ENCODE results near the gene PHACTR2.

DNA sequence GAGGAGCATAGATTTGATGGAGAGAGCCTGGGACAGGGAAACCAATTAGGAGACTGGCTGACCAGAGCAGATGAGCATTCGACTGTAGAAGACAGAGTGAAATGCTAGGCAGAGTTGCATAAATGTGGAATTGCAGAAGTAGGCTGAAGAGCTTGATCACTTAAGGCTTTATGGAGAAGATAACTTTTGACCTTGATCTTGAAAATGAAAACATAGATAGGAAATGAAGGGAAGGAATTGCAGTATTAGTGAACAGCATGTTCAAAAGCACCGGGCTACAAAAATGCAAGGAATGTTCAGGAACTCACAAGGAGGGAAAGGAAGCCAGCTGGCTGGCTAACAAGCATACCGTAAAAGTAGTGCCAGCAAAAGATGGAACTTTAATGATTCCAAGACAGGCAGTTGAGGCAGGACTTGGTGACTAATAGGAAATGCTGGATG, 144.8 kb downstream of the PHACTR2 start:
- TF ChIP-seq, protein P1, sequence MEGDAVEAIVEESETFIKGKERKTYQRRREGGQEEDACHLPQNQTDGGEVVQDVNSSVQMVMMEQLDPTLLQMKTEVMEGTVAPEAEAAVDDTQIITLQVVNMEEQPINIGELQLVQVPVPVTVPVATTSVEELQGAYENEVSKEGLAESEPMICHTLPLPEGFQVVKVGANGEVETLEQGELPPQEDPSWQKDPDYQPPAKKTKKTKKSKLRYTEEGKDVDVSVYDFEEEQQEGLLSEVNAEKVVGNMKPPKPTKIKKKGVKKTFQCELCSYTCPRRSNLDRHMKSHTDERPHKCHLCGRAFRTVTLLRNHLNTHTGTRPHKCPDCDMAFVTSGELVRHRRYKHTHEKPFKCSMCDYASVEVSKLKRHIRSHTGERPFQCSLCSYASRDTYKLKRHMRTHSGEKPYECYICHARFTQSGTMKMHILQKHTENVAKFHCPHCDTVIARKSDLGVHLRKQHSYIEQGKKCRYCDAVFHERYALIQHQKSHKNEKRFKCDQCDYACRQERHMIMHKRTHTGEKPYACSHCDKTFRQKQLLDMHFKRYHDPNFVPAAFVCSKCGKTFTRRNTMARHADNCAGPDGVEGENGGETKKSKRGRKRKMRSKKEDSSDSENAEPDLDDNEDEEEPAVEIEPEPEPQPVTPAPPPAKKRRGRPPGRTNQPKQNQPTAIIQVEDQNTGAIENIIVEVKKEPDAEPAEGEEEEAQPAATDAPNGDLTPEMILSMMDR (IDR thresholded peaks at IDR 0.05) = no peak
- TF ChIP-seq POLR2AphosphoS5 (IDR thresholded peaks at IDR 0.05) (no peak), POLR2A (IDR thresholded peaks at IDR 0.05; ENCODE audit: low read depth) (no peak), EP300 (IDR thresholded peaks at IDR 0.05) (no peak)

Measured in esophagus muscularis mucosa (tissue), 4 donors.